ENCODE data around the gene CPPED1. TPM values are rescaled to one million over a fixed set of nuclear protein-coding genes. Genes with fewer than 3 reads are reported as not detected.

Gene CPPED1
- total and polyA plus RNA-seq, 3 donors from 2014 or later: 34.3 to 84.3 (median 67.5) TPM

DNA sequence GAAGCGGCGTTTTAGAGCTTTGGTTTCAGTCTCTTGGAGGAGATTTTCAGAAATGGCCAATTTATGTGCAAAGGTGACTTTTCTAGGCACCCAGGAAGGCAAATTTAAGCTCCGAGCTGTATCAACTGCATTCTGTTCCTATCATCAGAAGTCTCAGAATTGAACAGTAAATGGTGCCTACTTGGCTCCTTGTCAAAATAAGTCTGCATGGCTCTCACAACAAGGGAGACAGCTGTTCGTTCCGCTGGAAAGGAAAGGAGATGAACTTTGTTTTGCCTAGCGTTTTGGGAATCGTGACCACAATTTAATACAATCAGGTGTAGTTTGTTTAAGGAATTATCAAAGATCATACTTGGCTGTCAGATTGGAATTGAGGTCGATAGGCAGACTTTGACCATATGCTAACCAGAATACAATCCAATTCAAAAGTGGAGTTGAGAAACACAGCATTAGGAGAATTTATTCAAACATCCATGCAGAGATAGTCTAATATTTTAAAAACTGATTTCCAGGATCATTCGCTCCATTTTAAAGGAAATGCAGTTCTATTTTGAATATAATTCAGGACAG, 139.4 kb downstream of the CPPED1 start:
- H3K27me3 ChIP-seq: no peaks in the 10 kb centered on the region
- DNase-seq: no peak
- 93 to 95% methylated on average over 9 of the region's 9 CpGs for WGBS, 2 donors
- intact Hi-C loops (cut with DNase I; ENCODE audit: low total_unique reads): no loop called here
- H3K9me3 ChIP-seq: no peaks in the 10 kb centered on the region
- TF ChIP-seq POLR2A (IDR thresholded peaks at IDR 0.05): no peak
- TF ChIP-seq, protein P1, sequence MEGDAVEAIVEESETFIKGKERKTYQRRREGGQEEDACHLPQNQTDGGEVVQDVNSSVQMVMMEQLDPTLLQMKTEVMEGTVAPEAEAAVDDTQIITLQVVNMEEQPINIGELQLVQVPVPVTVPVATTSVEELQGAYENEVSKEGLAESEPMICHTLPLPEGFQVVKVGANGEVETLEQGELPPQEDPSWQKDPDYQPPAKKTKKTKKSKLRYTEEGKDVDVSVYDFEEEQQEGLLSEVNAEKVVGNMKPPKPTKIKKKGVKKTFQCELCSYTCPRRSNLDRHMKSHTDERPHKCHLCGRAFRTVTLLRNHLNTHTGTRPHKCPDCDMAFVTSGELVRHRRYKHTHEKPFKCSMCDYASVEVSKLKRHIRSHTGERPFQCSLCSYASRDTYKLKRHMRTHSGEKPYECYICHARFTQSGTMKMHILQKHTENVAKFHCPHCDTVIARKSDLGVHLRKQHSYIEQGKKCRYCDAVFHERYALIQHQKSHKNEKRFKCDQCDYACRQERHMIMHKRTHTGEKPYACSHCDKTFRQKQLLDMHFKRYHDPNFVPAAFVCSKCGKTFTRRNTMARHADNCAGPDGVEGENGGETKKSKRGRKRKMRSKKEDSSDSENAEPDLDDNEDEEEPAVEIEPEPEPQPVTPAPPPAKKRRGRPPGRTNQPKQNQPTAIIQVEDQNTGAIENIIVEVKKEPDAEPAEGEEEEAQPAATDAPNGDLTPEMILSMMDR (IDR thresholded peaks at IDR 0.05): no peak
- H3K27ac ChIP-seq: no peak overlapping the region
- H3K36me3 ChIP-seq (ENCODE audit: low read depth, missing control alignments): no peaks in the 10 kb centered on the region
- H3K4me1 ChIP-seq: no peaks in the 10 kb centered on the region
- H3K4me3 ChIP-seq: no peak overlapping the region

DNA sequence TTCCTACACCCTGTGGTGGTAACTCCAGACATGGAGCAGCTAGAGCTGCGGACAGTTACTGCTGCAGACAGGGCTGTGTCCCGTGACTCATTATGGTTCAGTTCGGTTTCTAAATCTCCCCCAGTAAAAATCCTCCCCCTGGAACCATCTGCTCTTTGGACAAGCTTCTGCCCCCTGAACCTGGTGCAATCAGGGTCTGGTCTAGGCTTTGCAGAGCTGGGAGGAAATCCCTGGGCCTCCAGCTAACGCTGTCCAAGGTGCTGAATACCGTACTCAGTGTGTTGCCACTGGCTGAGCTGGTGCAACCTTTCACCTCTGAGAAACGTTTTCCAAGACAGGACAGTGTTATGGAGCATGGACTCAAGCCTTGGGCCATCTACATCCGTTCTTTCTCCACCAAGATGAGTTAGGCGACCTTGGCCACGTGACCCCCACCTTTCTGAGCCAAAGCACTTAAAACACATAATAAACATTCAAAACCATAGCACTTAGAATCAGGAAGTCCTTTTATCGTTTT, 142.0 kb downstream of the CPPED1 start:
- H3K9me3 ChIP-seq: no peaks in the 10 kb centered on the region
- no peak for TF ChIP-seq POLR2A (IDR thresholded peaks at IDR 0.05)
- no peaks in the 10 kb centered on the region for H3K36me3 ChIP-seq (ENCODE audit: low read depth, missing control alignments)
- WGBS, 2 donors: 36 to 52% methylated on average over 10 of the region's 10 CpGs
- H3K4me3 ChIP-seq: no peak overlapping the region
- intact Hi-C loops (cut with DNase I; ENCODE audit: low total_unique reads): no loop called here
- H3K27me3 ChIP-seq: no peaks in the 10 kb centered on the region
- H3K4me1 ChIP-seq: no peaks in the 10 kb centered on the region
- H3K27ac ChIP-seq: no peak overlapping the region
- peak; percentile 47 for DNase-seq

DNA sequence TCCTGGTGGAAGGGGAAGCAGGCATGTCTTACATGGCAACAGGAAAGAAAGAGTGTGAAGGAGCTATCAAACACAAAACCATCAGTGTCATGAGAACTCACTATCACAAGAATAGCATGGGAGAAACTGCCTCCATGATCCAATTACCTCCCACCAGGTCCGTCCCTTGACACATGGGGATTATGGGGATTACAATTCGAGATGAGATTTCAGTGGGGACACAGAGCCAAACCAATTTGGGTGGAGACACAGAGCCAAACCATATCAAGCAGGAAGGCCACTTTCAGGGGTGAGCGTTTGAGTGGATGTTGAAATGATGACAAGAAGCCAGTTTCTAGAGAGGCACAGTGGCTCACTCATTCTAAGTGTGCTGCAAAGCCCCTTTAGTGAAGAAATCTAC, 143.8 kb downstream of the CPPED1 start:
- WGBS, 2 donors: 85 to 87% methylated on average over 3 of the region's 3 CpGs
- TF ChIP-seq, protein P1 (IDR thresholded peaks at IDR 0.05): no peak
- TF ChIP-seq POLR2A (IDR thresholded peaks at IDR 0.05): no peak
- H3K4me3 ChIP-seq: no peak overlapping the region
- H3K4me1 ChIP-seq: no peaks in the 10 kb centered on the region
- no peaks in the 10 kb centered on the region for H3K36me3 ChIP-seq (ENCODE audit: low read depth, missing control alignments)
- intact Hi-C loops (cut with DNase I; ENCODE audit: low total_unique reads): no loop called here
- H3K27me3 ChIP-seq: no peaks in the 10 kb centered on the region
- no peaks in the 10 kb centered on the region for H3K9me3 ChIP-seq
- H3K27ac ChIP-seq: no peak overlapping the region
- DNase-seq: no peak

DNA sequence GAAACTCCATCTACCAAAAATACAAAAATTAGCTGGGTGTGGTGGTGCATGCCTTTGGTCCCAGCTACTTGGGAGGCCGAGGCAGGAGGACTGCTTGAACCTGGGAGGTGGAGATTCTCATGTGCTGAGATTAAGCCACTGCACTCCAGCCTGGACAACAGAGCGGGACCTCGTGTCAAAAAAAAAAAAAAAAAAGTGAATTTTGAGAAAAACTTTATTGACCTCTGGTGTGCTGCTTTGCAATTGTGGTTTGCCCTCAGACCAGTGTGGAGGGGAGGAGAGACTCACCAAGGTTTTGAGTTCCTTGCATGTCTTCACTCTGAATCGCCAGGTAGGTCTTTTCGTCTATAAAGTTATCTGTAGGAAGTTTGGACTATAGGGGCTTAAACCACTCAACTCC, 145.2 kb downstream of the CPPED1 start:
- TF ChIP-seq, protein P1 (IDR thresholded peaks at IDR 0.05): no peak
- TF ChIP-seq POLR2A (IDR thresholded peaks at IDR 0.05): no peak
- Histone ChIP-seq H3K9me3 (no peaks in the 10 kb centered on the region), H3K4me1 (no peaks in the 10 kb centered on the region), H3K27ac (no peak overlapping the region), H3K36me3 (ENCODE audit: low read depth, missing control alignments) (no peaks in the 10 kb centered on the region), H3K4me3 (no peak overlapping the region), H3K27me3 (no peaks in the 10 kb centered on the region)
- 89 to 98% methylated on average over 5 of the region's 5 CpGs for WGBS, 2 donors
- intact Hi-C loops (cut with DNase I; ENCODE audit: low total_unique reads): no loop called here
- DNase-seq: no peak

DNA sequence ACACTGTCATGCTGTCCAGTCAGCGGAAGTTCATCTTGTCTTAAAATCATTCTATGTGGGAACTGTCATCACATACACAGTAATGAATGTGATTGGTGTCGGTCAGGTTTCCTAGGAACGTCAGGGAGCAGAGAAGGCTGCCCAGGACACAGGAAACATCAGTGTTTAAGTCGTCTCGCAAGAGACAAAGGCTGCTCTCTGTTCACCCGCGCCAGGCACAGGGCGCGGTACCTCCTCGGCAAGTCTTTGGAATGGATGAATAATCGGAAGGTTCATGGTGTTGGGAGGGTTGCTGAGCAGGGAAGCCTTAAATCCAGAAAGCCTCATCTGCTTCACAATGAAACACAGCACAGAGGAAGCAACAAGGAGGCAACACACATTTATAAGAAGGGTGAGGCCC, 148.2 kb downstream of the CPPED1 start:
- intact Hi-C loops (cut with DNase I; ENCODE audit: low total_unique reads): no loop called here
- Histone ChIP-seq H3K27ac (no peak overlapping the region), H3K36me3 (ENCODE audit: low read depth, missing control alignments) (no peaks in the 10 kb centered on the region), H3K9me3 (no peaks in the 10 kb centered on the region), H3K4me1 (no peaks in the 10 kb centered on the region), H3K4me3 (no peak overlapping the region), H3K27me3 (no peaks in the 10 kb centered on the region)
- no peak for TF ChIP-seq POLR2A (IDR thresholded peaks at IDR 0.05)
- TF ChIP-seq, protein P1 (IDR thresholded peaks at IDR 0.05): no peak
- 83 to 88% methylated on average over 11 of the region's 11 CpGs for WGBS, 2 donors
- DNase-seq: no peak
